ENCODE measurements around the gene C1orf74. TPM values are rescaled to one million over a fixed set of nuclear protein-coding genes. Genes with fewer than 3 reads are reported as not detected.

The C1orf74 gene
- polyA plus RNA-seq, 1 of the 3 experiments (the other 2 are of a cell fraction) = 1.5 TPM

DNA sequence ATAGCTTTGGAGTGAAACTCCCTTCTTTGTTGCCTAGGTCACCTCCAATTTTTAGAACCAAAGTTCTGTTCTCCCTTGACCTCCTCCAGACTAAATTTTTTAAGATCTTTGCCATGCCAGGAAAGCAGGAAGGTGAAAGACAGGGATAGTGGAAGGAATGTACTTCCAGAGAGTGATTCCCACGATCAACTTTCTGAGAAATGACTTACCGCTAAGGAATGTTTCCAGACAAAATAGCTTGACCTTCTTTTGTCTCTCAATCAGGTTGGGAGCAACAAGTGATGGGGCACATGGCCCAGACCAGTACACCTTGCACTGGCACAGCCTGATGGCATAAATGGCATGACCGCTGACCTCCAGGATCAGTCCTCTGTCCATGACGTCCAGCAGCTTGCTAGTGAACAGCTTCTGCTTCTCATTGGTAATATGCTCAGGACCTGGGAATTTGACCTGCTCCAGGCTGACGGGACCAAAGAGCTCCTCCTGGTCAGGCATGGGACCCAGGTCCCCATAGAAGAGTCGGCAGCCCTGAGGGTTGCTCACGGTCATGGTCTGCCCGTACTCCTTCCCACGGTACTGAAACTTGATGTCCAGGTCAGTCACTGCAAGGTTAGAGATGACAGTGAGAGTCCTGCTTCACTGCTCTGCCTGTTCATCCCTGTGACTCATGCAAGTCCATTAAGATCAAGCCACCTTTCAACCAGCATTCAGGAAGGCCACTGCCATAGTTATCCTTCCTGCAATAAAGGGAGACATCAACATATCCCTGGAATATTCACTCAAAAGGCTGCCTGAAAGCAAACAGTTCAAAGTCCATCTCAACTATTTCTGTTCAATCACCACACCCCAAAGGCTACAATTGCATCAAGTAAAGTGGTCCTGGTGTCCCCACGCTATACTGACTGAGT is 6.2 kb upstream of the C1orf74 start:
- H3K9ac ChIP-seq = no peak overlapping the region; the same call in 1 of the 2 replicates
- H3K9me2 ChIP-seq = no peaks in the 10 kb centered on the region
- H3K36me3 ChIP-seq (replicated peaks in 1 of 2; ENCODE audit: control insufficient read depth in 1 of 2, insufficient read depth in 2 of 2, low read length in 1 of 2) = no peaks in the 10 kb centered on the region
- H3K4me1 ChIP-seq (ENCODE audit: control insufficient read depth in 1 of 2, insufficient read depth in 2 of 2, low read depth in 1 of 2, low read length in 1 of 2) = peaks cover 0 to 15% of the 10 kb centered on the region in 2 experiments; a peak in 1 of 4 replicates
- no peak overlapping the region for H3K4me3 ChIP-seq (ENCODE audit: low read depth in 2 of 2, low read length in 1 of 2)
- ChIA-PET CTCF (interaction anchor here (1.0 to 2.1 kb wide), 4 partner anchors 12 to 37 kb away, joined by 3 to 12 read pairs (median 3); no protein-coding TSS in a partner anchor), POLR2A (interaction anchor here (0.8 kb wide), 1 partner anchor 36 kb away, joined by 3 read pairs; no protein-coding TSS in a partner anchor)
- no peak overlapping the region for H3K4me2 ChIP-seq
- H3K27ac ChIP-seq (ENCODE audit: low read depth in 2 of 2, low read length in 1 of 2) = peak overlapping the region in 1 of 2 experiments; percentile 76; a peak in 2 of 4 replicates
- H3K79me2 ChIP-seq (ENCODE audit: insufficient read depth) = no peaks in the 10 kb centered on the region
- H4K20me1 ChIP-seq (ENCODE audit: insufficient read depth) = no peaks in the 10 kb centered on the region
- DNase-seq = no peak
- WGBS (ENCODE audit: low lambda C conversion rate) = 80% methylated on average over 5 of the region's 10 CpGs
- TF ChIP-seq RCOR1 (IDR thresholded peaks at IDR 0.05; ENCODE audit: low read length) (no peak), CHD2 (IDR thresholded peaks at IDR 0.05; ENCODE audit: low read length, partially characterized antibody) (no peak), TEAD4 (IDR thresholded peaks at IDR 0.05; ENCODE audit: borderline replicate concordance, insufficient read depth) (no peak), FOSL2 (IDR thresholded peaks at IDR 0.05; ENCODE audit: borderline replicate concordance, low read depth) (0 out of 2 replicates have a peak, but pooled peaks have one; percentile 12)
- H3K27me3 ChIP-seq (ENCODE audit: insufficient read depth) = no peaks in the 10 kb centered on the region
- peaks cover 7% of the 10 kb centered on the region for H3F3A ChIP-seq (replicated peaks; ENCODE audit: insufficient read depth)
- H2AFZ ChIP-seq (ENCODE audit: low read depth) = no peak overlapping the region; the same call in 1 of the 2 replicates
- no peaks in the 10 kb centered on the region for H3K9me3 ChIP-seq

DNA sequence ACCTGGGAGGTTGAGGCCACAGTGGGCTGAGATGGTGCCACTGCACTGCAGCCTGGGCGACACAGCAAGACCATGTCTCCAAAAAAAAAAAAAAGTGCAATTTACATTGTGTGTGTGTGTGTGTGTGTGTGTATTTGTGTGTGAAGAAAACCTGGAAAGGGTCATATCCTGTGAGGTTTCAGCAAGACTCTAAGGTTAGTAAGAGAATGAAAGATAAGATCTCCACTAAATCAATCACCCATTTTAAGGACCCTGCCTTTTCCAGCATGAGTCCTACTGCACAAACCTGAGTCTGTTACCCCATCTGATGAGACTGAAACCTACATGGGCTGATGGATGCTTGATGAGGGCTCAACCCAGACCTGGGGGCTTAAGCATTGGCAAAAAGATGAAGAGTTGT is 4.9 kb upstream of the C1orf74 start:
- Histone ChIP-seq H3K9me3 (no peaks in the 10 kb centered on the region), H3K79me2 (ENCODE audit: insufficient read depth) (peaks cover 1% of the 10 kb centered on the region), H2AFZ (ENCODE audit: low read depth) (no peak overlapping the region), H3K4me2 (no peak overlapping the region), H3K36me3 (replicated peaks in 1 of 2; ENCODE audit: control insufficient read depth in 1 of 2, insufficient read depth in 2 of 2, low read length in 1 of 2) (no peaks in the 10 kb centered on the region), H4K20me1 (ENCODE audit: insufficient read depth) (no peaks in the 10 kb centered on the region), H3F3A (replicated peaks; ENCODE audit: insufficient read depth) (peaks cover 7% of the 10 kb centered on the region), H3K9me2 (no peaks in the 10 kb centered on the region), H3K27me3 (ENCODE audit: insufficient read depth) (no peaks in the 10 kb centered on the region), H3K27ac (ENCODE audit: low read depth in 2 of 2, low read length in 1 of 2) (peak overlapping the region in 1 of 2 experiments; percentile 76; a peak in 2 of 4 replicates), H3K4me1 (ENCODE audit: control insufficient read depth in 1 of 2, insufficient read depth in 2 of 2, low read depth in 1 of 2, low read length in 1 of 2) (peaks cover 5 to 15% of the 10 kb centered on the region in 2 experiments; a peak in 3 of 4 replicates), H3K9ac (no peak overlapping the region), H3K4me3 (ENCODE audit: low read depth in 2 of 2, low read length in 1 of 2) (no peak overlapping the region)
- CTCF ChIA-PET = no interaction called here
- DNase-seq = no peak
- TF ChIP-seq POLR2AphosphoS5 (IDR thresholded peaks at IDR 0.05; ENCODE audit: low read depth, low read length) (no peak), FOXM1 (IDR thresholded peaks at IDR 0.05; ENCODE audit: low read depth) (no peak)
- WGBS (ENCODE audit: low lambda C conversion rate) = 72% methylated on average over 1 of the region's 1 CpG
- POLR2A ChIA-PET = no interaction called here

DNA sequence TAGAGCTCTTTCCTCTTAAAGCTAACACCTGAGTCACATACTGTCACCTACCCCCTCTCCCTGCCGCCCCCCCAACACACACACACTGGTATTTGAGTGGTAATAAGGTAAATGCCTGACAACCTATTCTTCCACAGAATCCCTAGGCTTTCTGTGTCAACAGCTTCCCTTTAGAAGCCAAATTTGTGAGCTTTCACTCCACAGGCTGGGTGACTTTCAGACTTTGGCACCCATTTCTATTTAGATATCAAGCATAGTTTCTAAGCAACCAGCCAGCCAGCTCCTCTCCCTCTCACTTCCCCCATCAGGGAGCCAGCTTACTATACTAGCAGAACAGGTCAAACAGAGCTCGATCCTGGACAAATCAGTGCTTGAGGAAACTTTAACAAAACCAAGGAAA is 3.2 kb upstream of the C1orf74 start:
- Histone ChIP-seq H3K9me3 (no peaks in the 10 kb centered on the region), H3K4me1 (ENCODE audit: control insufficient read depth in 1 of 2, insufficient read depth in 2 of 2, low read depth in 1 of 2, low read length in 1 of 2) (peaks cover 15 to 18% of the 10 kb centered on the region in 2 experiments; a peak in 3 of 4 replicates), H3F3A (replicated peaks; ENCODE audit: insufficient read depth) (peaks cover 2% of the 10 kb centered on the region), H3K4me3 (ENCODE audit: low read depth in 2 of 2, low read length in 1 of 2) (no peak overlapping the region), H3K4me2 (peak overlapping the region; percentile 17; the same call in 1 of the 2 replicates), H3K27ac (ENCODE audit: low read depth in 2 of 2, low read length in 1 of 2) (peak overlapping the region in 1 of 2 experiments; percentile 74; a peak in 2 of 4 replicates), H3K36me3 (replicated peaks in 1 of 2; ENCODE audit: control insufficient read depth in 1 of 2, insufficient read depth in 2 of 2, low read length in 1 of 2) (peaks cover 4 to 5% of the 10 kb centered on the region in 2 experiments), H3K79me2 (ENCODE audit: insufficient read depth) (peaks cover 18% of the 10 kb centered on the region), H3K9me2 (no peaks in the 10 kb centered on the region), H3K27me3 (ENCODE audit: insufficient read depth) (no peaks in the 10 kb centered on the region), H2AFZ (ENCODE audit: low read depth) (peak overlapping the region; percentile 48; the same call in 1 of the 2 replicates), H3K9ac (peak overlapping the region; percentile 32), H4K20me1 (ENCODE audit: insufficient read depth) (no peaks in the 10 kb centered on the region)
- no peak for DNase-seq
- 23% methylated on average over 2 of the region's 2 CpGs for WGBS (ENCODE audit: low lambda C conversion rate)
- TF ChIP-seq, protein P1, sequence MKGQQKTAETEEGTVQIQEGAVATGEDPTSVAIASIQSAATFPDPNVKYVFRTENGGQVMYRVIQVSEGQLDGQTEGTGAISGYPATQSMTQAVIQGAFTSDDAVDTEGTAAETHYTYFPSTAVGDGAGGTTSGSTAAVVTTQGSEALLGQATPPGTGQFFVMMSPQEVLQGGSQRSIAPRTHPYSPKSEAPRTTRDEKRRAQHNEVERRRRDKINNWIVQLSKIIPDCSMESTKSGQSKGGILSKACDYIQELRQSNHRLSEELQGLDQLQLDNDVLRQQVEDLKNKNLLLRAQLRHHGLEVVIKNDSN (IDR thresholded peaks at IDR 0.05; ENCODE audit: borderline replicate concordance, low read depth) = no peak
- TF ChIP-seq RCOR1 (IDR thresholded peaks at IDR 0.05; ENCODE audit: low read length) = no peak
- TF ChIP-seq, protein P2, sequence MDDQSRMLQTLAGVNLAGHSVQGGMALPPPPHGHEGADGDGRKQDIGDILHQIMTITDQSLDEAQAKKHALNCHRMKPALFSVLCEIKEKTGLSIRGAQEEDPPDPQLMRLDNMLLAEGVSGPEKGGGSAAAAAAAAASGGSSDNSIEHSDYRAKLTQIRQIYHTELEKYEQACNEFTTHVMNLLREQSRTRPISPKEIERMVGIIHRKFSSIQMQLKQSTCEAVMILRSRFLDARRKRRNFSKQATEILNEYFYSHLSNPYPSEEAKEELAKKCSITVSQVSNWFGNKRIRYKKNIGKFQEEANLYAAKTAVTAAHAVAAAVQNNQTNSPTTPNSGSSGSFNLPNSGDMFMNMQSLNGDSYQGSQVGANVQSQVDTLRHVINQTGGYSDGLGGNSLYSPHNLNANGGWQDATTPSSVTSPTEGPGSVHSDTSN (IDR thresholded peaks at IDR 0.05) = no peak
- TF ChIP-seq CHD2 (IDR thresholded peaks at IDR 0.05; ENCODE audit: low read length, partially characterized antibody) = no peak
- no peak for TF ChIP-seq RAD21 (IDR thresholded peaks at IDR 0.05; ENCODE audit: low read length)
- no peak for TF ChIP-seq RXRA (IDR thresholded peaks at IDR 0.05; ENCODE audit: borderline replicate concordance, low read depth)
- TF ChIP-seq SIN3A (IDR thresholded peaks at IDR 0.05; ENCODE audit: borderline replicate concordance, low read depth, low read length) = no peak
- no peak for TF ChIP-seq EZH2phosphoT487 (IDR thresholded peaks at IDR 0.05; ENCODE audit: borderline replicate concordance, low read depth)
- TF ChIP-seq MXI1 (IDR thresholded peaks at IDR 0.05; ENCODE audit: low read depth, low read length) = no peak
- POLR2A ChIA-PET = interaction anchor here (1.5 kb wide), 1 partner anchor 14 kb away, joined by 4 read pairs; no protein-coding TSS in a partner anchor
- CTCF ChIA-PET = interaction anchor here (1.4 to 1.8 kb wide), 2 partner anchors 10 to 36 kb away, joined by 3 to 4 read pairs; no protein-coding TSS in a partner anchor
